COLO668 (cell line): Measurements from ENCODE around the gene TFF1.

Experiments
- DNase-seq: peaks from one replicate; lab custom pipeline; 2025; ENCODE audit not compliant: unreplicated experiment; lab: John Stamatoyannopoulos, UW

TFF1 gene

DNA sequence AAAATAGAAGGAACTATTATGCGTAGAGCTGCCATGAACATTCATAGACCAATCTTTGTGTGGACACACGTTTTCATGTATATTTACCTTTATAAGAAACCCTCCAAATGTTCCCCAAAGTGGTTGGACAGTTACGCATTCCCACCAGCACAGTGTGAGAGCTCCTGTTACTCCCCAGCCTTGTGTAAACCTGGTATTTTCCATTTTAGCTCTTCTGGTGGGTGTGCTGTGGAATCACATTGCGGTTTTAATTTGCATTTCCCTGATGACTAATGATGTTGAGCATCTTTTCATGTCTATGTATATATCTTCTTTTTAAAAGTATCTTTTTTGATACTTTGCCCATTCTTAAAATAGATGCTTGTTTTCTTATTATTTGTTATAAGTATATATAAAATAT, 34.2 kb upstream of the TFF1 start:
- DNase-seq, result no peak

DNA sequence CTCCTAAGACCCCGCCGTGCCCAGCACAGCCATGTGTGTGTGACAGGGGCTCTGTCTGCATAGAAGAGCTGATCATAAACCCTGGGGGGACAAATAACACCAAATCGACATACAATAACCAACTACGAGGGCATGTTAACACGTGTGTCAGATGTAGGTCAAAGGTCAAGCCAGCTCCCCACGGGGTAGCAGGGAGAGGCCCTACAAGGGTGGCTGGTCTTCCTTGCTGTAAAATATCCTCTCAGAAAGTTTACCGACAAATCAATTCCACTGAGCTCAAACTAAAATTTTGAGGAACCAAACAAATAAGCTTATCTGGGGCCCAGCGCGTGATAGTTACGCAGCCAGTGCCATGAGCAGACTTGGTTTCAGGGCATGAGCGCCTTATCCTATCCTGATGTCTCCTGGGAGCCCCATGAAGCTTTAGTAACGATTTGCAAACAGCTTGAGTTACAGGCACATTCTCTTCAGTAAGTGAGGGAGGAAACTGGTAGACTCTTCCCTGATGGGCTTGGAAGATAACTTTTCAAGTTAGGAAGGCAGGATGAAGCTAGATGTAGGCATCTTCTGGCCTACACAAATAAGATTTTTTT, 32.2 kb upstream of the TFF1 start:
- DNase-seq, result no peak

DNA sequence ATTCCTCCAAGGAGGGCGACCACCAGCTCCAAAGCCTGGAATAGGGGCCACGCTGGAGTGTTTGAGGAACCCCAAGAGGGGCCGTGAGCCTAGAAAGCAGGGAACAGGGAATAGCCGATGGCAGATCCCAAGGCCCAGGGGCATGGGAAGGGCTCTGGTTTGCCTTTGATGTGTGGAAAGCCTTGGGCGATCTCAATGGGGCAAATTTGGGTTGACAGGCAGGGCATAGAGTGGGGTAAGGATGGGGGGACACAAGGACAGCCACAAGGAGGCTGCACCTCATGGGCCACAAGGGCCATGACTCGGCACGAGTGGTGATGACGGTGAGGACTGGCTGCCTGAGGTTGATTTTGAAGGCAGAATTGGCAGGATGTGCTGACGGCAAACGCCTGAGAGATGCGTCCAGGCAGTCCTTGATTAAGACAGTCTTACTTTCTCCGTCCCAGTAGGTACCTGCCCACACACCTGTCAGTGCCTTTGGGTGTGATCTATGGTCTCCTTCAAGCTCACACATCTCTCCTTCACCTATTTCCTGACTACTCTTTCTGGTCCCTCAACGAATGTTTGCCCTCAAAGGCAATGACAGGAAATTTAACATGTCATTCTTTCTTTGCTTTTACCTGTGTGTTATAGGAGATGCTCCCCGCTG, 31.5 kb upstream of the TFF1 start:
- no peak for DNase-seq

DNA sequence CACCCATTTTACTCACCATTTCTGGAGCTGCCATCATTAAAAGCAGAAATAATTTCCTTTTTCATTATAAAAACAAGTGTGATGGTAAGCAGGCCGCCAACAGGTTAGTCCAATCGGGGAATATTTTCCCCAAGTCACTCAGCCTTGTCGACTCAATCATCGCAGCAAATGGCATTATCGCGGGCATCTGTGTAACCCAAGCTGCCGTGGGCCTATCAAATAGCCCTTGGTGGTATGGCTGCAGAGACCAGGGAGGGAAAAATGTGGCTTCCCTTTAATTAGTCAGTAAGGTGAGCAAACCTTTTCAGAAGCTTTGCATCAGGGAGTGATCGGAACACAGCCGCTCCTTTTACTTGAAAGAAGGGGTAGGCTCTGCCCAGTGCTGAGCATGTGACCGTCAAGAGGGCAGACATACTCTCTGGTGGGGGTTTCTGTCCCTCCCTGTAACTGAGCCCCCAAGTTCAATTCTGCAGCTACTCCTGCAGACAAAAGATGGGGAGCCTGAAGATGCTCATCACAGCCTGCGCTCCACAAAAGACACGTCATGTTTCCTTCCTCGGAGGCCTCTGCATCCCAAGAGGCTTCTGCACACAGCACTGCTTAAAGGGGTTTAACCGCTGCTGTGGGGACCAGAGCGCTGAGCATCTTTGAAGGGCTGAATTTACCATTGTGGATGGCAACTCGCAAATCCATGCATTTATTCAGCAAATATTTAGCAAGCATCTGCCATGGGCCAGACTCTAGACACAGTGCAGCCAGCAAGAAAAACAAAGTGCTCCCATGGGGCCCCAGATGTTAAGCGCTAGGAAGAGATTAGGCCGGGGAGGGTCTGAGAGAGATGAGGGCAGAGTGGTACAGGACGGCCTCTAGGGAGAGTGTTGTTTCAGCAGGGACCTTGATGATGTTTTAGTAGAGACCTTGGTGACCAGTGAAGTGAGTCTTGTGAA, 30.7 kb upstream of the TFF1 start:
- no peak for DNase-seq

GRCh38 chr21:42395905-42396651, 29.7 kb upstream of the TFF1 start, which contains the start of gene TMPRSS3:
Gene TMPRSS3, minus strand, starts transcription at chr21:42396052. Its CDS starts 635 bp downstream, at chr21:42395417.
- no peak for DNase-seq

- DNase-seq, result no peak
Observed at GRCh38 chr21:42395302-42395701, 29.0 kb upstream of the TFF1 start.

- DNase-seq, result no peak
Observed at GRCh38 chr21:42393443-42393950, 27.2 kb upstream of the TFF1 start.

DNA sequence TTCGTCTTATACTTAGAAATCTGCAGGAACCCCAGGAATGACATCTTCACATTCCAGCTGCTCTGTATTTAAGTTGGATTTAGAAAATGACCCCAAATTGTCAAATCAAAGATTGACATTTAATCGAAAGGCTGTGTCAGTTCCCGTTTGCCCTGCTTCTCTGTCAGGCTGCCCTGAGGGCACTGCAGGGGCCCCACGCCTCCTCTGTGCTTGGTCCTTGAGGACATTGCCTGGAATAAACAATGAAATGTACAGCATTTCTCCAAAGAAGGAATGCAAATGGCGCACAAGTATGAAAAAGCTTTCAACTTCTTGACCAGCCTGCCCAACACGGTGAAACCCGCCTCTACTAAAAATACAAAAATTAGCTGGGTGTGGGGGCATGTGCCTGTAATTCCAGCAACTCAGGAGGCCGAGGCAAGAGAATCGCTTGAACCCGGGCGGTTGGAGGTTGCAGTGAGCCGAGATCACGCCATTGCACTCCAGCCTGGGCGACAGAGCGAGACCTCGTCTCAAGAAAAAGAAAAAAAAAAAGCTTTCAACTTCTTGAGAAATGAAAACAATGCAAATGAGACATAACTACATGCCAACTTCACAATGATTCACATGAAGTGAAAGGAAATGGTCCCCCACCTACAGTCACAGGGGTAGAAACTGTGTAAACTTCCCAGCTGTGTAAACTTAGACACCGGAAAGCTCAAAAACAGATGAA, 26.6 kb upstream of the TFF1 start:
- DNase-seq, result no peak

- no peak for DNase-seq
Observed at GRCh38 chr21:42391297-42391696, 25.0 kb upstream of the TFF1 start.

GRCh38 chr21:42390696-42391095, 24.4 kb upstream of the TFF1 start:
- DNase-seq, result no peak

DNA sequence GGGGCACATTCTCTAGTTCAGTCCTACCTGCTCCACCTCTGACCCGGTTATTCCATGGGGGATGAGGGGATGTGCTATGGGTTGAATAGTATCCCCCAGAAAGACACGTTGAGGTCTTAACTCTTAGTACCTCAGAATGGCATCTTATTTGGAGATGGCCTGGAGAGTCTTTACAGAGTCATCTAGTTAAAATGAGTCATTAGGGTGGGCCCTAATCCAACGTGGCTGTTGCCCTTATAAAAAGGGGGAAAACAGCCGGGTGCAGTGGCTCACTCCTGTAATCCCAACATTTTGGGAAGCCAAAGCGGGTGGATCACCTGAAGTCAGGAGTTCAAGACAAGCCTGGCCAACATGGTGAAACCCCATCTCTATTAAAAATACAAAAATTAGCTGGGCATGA, 23.9 kb upstream of the TFF1 start:
- no peak for DNase-seq

- peak; percentile 89 for DNase-seq
Observed at GRCh38 chr21:42389449-42389835, 23.1 kb upstream of the TFF1 start.

GRCh38 chr21:42388740-42389448, 22.6 kb upstream of the TFF1 start:
- peak; percentile 72 for DNase-seq

GRCh38 chr21:42387843-42388340, 21.6 kb upstream of the TFF1 start:
- no peak for DNase-seq

DNA sequence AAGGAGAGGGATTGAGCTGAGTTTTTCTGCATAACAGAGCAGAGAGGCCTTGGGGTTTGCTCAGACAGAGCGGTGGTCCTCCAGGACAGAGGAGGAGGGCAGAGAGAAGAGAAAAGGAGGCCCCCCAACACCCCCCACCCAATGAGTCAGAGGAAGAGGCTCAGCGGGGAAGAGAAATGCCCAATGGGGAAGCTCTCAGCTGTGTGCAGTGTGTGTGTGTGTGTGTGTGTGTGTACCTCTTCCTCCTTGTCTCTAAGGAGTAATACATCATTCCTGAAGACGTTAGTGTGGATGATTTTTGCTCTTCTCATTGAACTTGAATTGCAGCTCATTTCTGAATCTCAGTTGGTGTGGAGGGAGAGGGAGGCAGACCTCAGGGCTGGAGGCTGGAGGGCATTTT, 20.8 kb upstream of the TFF1 start:
- DNase-seq, result no peak

- DNase-seq, result no peak
Observed at GRCh38 chr21:42386034-42386591, 19.8 kb upstream of the TFF1 start.

DNA sequence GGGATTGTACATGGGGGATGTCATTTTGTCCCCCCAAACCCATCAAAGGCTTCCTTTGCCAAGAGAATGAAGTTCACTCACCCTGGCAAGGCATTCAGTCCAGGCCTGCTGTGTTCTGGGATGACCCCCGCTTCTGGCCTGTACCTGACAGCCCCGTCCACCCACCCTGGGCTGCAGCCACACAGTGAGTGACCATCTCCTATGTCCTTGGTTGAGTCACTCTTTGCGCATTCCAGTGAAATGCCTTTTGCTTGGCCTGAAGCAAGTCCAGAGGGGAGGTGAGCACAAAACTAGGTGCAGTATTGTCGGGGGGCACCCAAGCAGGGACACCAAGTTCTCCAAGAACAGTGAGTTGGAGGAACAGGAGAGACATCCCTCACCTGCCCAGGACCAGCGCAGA, 19.3 kb upstream of the TFF1 start:
- DNase-seq, result no peak

GRCh38 chr21:42384989-42385388, 18.7 kb upstream of the TFF1 start:
- no peak for DNase-seq
